ENCODE measurements around the gene G6PC2.

DNA sequence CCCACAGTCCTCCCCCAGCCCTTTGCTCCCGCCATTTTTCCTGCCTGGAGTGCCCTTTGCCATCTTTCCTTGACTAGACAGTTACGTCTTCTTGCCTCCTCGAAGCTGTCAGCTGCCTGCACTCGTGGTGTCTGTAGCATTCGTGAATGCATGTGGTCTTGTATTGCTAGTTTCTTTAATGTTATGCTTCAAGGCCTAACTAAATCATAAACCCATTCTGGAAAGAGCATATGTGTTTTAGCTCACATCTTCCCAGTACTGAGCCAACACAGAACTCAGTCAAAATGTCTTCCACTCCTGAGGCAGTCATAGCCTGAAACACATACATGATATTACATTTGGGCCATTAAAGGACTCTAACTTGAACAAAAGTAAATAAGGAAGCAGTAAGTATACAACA, 46.4 kb upstream of the G6PC2 start:
- TF ChIP-seq, protein P1, sequence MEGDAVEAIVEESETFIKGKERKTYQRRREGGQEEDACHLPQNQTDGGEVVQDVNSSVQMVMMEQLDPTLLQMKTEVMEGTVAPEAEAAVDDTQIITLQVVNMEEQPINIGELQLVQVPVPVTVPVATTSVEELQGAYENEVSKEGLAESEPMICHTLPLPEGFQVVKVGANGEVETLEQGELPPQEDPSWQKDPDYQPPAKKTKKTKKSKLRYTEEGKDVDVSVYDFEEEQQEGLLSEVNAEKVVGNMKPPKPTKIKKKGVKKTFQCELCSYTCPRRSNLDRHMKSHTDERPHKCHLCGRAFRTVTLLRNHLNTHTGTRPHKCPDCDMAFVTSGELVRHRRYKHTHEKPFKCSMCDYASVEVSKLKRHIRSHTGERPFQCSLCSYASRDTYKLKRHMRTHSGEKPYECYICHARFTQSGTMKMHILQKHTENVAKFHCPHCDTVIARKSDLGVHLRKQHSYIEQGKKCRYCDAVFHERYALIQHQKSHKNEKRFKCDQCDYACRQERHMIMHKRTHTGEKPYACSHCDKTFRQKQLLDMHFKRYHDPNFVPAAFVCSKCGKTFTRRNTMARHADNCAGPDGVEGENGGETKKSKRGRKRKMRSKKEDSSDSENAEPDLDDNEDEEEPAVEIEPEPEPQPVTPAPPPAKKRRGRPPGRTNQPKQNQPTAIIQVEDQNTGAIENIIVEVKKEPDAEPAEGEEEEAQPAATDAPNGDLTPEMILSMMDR (IDR thresholded peaks at IDR 0.05): no peak
- no peak for TF ChIP-seq POLR2A (IDR thresholded peaks at IDR 0.05)

Data from right lobe of liver (tissue), 4 donors.